Activated CD8-positive, alpha-beta memory T cell treated with anti-CD3 and anti-CD28 coated beads, Interleukin-2, amount 50 U/mL, for 24 hours (primary cell): Measurements from ENCODE around the gene ZNF827.
A peak's percentile ranks its signal among the peaks of the same experiment; 100 is the strongest.

Experiments
- DNase-seq: peaks from one replicate; pipeline ENCODE4 v3.0.0-alpha.2; 2020; ENCODE audit errors: extremely low read depth

ZNF827 gene

DNA sequence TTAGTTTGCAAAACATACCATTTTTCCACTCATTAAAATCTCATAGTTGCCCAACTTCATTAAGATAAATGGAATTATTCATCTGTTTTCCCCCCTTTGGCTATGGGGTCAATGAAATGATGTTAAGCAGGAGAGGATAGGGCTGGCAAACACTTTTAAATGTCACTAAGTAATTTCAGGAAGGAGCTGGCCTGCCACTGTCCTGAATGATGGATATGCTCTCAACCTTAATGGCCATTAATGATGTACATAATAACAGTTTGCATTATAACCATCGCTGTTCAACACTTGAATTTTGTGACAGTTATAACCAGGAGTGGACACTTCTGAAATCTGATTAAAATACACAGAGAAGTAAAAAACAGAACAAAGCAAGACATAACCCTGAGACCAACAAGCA, 181.4 kb downstream of the ZNF827 start:
- no peak for DNase-seq

DNA sequence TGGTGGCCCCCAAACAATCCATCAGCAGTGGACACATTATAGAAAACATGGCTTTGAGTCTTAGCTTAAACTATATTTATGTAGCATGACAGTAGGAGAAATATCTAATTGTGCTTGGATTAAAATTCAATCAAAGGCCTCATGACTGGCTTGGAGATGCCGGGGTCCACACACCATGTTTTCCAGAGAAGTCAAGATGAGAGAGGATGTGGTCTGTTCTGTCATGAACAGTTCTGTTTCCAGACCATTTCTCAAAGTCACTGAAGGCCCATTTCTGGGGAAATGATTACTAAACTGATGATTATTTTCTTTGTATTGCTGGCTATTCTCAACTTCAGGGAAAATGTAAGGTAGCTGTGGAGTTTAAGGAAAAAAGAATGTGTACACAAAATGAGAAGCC, 182.4 kb downstream of the ZNF827 start:
- DNase-seq, result no peak

DNA sequence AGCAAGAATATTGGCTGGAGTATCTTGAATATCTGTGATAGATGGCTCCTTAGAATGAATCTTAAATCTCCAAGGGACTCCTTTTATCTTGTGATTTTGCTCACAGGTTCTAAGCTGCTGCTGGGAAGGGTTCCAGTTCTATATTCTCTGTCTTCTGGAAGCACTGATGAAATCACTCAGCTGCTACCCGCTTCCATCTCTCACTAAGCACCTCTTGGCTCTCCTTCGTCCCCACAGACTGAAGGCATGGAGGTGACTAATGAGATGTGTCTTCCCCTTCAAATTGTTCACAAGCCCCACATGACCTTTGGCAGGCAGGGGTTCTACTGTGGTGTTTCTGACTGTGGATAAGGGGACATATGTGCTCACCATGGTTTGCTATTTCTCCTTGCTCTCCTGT, 182.8 kb downstream of the ZNF827 start:
- no peak for DNase-seq

DNA sequence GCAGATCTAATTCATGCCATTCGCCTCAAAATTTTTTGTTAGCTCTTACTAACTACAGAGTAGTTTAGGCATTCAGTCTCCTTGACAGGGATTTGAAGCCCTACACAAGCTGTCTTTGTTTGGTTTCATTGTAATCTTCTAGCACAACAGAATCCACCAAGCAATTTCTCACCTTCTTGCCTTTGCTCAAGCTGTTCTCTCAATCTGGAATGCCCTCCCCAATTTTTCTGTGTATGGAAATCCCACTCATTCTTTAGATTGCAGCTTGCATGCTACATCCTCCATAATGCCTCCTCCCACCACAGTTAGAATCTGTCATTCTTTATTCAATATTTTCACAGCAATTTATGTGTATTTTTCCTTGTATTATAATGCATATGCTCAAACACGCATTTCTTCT, 195.0 kb downstream of the ZNF827 start:
- no peak for DNase-seq

DNA sequence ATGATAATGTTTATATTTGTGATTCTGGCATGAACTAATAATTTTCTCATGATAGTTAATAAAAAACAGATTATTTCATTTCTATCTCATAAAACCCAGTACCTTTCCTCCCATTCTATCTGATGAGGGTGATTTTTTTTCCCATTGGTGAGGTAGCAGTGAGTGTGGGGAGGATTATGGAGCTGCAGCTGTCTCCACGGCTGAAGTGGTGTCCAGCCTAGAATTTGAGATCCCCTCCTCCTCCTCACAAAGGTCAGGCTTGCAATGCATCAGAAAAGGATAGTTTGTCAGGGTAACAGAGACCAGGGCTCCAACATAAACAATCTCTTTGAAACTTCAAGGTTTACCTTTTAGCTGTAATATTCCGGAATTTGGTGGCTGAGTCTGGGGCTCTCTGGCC, 197.8 kb downstream of the ZNF827 start:
- DNase-seq, result no peak

DNA sequence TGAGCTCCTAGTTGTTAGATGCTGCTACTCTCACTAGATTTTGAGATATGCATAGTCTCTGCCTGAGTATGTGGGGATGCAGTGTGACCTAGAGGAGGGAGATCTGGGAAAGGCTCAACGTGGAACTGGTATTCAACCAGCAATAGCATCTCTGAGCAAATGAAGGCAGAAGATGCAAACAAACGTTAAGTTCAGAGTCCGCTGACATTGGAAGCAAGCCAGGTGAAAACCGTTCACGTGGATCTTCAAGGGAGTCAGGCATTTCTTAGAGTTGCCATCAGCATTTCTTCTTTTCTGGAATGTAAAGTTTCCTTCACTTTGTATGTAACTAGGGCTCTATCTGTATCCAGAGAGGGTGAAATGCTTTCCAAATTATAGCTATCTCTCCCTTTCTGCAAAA, 198.8 kb downstream of the ZNF827 start:
- DNase-seq, result no peak

DNA sequence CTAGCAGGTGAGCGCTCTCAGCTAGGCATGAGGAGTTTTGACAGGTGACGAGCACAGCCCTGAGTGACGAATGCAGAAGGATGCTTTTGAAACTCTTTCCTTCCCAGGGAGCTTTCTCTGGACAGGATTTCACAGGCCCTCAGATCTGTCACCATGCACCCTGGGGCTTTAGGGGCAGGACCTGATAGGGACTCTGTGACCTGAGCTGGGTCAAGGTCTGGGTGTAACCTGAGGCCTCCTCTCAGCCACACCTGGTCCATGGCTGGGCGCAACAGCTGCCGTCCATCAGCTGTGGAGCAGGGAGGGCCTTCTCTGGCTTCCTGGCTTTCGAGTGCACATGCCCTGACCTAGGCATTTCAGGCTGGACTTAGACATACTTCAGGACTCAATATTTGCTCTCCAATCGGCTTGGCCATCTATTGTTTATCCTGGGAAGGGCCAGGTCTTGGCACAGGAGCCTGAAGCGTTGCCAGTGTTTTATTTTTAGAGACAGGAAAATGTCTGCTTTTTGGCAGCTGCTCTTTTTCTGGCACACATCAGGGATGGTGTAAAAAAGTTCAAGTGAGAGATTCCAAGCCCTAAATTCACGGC, 202.3 kb downstream of the ZNF827 start:
- no peak for DNase-seq

DNA sequence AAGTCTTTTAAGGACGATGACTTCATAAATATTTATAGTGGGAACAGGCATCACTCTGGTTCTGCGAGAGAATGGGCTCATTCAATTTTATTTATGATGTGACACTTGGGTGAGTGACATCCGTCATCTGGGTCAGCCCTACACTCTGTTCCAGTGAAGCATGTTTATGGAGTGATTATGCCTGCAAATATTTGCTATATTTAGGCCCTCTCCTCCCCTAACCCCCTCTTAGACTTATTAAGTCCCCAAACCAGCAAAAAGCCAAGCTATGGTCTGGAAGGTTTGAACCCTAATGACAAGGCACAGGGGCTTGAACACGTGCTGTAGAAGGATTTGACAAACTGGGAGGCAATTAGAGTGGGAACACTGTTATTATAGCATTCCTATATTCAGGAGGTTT, 202.8 kb downstream of the ZNF827 start:
- DNase-seq, result no peak

DNA sequence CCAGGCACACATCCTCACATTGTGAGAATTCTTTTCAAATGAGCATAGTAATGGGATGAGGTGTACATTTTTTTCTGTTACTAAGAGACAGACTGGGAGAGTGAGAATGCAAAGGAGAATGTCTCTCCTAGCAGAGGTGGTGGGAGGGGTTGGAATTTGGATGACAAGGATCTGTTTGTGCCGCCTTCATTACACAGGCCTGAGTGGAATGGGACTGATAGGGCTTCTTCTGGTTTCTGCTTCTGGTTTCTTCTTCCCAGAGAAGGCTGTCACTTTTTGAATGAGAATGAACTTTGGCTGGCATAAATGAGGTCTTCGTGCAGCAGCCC, 203.3 kb downstream of the ZNF827 start:
- DNase-seq, result no peak

DNA sequence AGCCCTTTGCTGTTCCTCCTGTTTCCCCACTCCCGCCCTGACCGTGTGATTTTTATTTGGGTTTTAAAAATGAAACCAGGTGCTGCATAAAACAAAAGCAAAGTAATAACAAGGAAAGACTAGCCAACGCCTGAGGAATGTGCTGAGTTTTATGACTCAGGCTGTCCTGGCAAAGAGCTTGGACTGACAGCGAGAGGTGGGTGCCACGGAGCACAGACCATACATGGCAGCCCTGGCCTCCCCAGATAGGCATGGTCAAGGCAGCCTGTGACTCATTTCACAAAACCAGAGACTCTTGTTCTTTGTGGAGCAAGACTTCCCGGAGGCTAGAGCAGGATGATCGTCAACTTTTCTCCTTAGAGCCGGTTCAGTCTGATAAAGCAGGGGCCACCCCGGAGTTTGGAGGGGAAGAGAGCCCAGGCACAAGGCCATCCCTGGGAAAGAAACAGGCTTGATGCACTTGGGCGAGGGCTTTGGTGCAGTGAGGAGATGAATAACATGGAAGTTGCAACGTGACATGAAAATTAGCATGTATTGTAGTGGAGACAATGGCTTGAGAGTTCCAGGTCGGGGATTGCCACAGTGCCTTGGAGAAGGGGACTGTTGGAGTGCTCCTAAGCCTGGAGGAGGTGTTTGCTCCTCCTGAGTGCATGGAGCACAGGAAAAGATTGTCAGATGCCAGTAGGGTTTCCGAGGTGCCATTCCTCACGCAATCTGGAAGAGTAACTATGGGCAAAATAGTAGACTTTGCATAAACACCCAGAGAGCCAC, 203.9 kb downstream of the ZNF827 start:
- no peak for DNase-seq

DNA sequence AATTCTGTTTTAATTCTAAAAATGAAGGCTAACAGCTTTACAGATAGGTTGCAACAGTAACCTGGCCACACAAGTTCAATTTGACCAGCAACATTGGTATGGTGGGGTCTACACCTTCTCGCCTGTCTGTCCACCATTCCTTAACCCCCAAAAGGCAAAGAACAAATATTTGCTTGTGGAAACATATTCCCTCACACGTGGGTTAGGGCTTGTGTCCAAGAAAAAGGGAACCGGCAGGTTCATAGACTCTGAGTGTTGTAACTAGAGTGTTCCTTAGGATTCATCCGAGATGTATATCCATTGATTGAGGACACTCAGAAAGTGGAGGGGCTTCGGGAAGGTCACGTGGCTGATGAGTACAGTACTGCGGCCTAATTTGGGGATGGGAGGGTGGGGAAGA, 204.6 kb downstream of the ZNF827 start:
- DNase-seq, result no peak

DNA sequence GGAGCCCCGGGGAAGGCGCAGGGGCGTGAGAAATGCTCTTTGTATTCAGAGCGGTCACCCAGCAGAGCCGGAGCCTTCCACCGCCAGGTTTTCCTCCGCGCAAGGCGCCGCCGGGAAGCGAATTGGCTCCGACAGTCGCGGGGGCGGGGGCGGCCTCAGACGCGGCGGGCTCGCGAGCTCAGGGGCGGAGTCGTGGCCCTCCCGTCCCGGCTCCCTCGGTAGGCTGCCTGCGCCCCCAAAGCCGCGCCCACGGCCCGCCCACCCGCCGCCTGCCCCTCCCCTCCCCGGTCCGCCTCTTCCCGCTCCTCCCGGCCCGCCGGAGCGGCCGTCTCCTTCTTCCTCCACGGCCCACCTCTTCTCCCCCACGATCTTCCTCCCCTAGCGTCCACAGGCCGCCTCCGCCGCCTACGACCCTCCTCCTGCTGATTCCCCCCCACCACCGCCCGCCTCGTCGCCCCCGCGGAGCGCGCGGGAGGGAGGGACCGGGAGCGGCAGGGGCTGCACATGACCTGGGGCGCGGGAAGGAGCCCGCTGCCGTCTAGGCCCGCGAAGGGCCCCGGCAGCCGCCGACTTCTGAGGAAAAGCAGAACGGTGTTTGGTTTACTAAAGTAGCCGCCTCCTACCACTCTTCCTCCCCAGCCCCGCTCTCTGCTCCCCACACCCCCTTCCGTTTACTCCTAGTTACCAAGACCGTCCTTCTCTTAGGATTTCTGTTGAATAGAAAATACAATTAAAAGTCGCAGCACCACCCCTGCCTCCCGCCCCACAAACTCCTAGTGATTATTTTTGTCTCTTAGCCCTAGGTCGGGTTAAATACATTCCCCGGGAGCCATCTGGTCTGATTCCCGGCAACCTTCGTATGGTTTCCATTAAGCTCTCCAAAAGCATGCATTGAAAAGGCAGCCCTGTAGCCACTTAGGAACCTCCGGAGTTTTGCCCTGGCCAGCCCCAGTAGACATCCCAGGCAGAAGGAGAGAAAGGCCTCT, 205.4 kb downstream of the ZNF827 start:
- peak; percentile 49 for DNase-seq

DNA sequence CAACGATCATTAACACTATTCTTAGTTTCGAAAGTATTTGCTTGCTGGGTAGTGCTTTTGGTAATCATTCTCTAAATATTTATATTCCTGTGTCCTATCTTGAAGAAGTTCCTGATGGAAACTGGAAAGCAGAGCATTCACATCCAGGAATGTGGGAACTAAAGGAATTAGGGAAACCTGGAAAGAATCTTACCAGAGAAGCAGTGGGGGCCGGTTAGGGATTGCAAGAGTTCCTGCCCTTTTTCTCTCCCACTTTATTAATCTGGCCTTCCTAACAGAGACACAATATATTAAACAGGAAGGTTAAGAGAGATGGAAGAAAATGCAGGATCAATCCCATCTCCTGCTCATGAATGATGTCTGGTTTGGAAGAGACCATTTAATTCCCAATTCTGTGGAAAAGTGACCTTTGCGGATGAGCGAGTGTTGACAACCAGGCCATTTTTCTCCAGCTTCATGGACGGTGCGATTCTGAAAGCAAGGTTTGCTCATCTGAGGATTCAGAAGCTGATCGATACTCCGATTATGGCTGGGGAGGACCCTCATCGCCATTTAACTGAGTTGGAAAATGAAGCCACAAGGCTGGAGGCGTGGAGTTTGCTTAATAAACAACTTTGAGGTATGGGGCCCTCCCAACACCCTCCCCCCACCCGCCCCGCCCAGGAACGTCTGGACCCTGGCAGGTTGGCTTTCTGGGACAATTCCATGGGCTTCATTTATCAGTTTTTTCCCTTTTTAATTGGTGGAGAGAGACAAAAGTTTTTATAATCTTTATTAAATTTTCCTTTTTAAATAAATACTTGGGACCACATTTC, 206.4 kb downstream of the ZNF827 start:
- DNase-seq, result no peak

DNA sequence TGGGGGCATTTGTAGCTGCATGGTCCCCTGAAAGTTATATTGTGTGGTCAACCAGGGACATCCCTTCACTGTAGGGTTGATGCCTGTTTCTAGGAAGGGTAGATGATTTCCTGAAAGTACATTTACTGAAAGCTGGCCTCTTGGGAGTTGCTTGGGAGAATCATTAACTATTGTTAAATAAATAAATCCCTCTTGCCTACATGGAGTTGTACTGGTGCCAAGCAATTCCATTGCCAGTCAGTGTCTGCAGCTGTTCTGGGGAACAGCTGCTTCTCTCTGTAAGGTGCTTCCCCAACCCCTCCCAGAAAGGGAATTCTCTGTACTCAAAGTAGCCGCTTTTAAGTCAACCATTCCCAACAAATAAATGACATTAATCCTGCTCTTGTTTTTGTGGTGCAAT, 207.6 kb downstream of the ZNF827 start:
- no peak for DNase-seq

DNA sequence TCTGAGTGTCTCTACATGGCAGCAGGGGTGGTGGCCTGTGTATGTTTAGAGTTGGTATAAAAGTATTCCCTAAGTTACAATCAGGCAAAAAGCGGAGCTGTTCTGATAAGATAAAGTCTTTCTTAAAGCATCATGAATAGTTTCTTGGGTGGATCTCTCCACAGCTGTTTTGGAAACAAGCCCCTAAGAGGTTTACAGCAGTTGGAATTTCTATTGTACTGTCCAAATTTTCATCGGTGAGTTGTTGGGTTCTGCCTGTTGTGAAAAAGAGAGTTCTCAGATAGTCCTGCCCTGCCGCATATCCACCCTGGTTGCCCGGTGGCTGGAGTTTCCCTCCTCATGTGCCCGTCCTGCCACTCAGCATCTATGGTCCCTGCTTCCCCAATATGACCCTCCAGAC, 208.6 kb downstream of the ZNF827 start:
- DNase-seq, result no peak

DNA sequence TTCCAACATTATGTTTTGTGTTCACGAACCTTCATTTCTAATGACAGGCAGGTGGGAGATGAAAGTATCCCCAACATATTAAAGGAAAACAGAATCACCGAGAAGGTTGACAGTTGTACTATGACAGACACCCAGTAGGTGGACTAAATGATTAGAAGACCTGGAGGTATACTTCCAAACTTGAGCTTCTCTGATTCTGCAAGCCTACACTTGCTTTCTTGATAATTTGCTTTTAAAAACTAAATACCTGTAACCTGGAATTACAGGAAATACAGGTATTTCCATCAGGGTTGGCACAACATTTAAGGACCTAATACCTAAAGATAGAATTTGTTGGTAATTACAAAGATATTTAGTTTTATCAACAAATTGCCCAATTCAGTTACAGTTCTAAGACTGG, 215.3 kb downstream of the ZNF827 start:
- DNase-seq, result no peak

DNA sequence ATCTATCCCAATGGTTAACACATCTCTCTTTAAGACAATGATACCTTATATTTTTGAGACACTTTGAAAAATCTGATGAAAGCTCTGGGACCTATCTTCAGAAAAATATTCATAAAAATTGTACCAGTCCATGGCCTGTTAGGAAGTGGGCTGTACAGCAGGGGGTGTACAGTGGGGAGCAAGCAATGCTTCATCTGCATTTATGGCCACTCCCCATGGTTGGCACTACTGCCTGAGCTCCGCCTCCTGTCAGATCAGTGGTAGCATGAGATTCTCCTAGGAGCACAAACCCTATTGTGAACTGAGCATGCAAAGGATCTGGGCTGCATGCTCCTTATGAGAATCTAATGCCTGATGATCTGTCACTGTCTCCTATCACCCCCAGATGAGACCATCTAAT, 216.1 kb downstream of the ZNF827 start:
- DNase-seq, result no peak

DNA sequence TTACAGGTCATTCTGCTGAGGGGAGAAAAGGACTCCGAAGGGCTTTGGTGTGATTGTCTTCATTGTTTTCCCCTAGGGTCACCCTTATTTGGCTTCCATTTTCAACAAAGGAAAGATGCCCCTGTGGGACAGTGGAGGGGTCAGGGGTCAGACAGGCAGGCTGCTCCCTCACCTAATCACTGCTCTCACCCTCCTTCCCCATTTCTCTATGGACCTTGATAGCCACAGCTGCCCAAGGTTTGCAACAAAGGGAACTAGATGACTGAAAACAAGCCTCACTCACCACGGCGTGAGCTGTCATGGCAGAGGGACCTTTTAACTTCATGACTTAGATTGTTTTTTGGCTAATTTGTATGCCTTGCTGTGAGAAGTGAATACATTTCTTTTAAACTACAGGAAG, 218.0 kb downstream of the ZNF827 start:
- no peak for DNase-seq

DNA sequence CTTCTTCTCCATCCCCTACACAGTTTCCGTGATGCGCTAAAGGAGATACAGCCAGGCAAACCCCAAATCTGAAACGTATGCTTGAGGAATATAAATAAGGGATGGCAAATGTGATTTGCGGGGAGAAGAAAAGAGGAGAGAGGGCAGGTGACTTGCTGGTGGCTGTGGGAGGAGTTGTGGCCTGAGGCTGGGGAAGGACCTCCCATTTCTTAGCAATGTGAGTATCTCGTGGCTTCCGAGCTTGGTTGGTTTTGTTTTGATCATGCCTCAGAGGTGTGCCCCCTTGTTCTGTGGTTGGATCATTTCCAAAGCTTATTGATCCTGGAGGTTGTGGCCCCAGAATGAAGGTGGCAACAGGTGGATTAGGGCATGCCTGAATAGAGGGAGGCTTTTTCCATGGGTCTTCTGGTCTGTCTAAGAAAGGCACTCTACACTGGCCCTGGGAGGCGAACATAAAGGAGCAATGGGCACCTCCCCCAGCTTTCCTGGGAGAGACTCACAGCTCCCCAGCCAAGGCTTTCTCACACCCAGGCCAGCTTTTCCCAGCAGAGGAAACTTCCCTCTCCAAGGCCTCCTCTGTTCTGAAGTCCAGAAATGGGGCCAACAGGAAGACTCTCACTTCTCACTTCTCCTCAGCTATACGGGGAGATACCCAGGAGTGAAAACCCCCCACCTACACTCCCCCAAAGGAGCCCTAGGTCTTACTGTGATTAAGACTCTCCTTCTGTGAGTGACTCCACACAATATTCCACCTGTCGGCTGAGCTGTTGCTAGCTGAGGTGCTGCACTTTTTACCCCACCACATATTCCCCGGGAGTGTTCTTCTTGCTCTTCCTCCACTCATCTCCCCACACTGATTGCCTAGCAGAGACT, 218.6 kb downstream of the ZNF827 start:
- DNase-seq, result no peak

DNA sequence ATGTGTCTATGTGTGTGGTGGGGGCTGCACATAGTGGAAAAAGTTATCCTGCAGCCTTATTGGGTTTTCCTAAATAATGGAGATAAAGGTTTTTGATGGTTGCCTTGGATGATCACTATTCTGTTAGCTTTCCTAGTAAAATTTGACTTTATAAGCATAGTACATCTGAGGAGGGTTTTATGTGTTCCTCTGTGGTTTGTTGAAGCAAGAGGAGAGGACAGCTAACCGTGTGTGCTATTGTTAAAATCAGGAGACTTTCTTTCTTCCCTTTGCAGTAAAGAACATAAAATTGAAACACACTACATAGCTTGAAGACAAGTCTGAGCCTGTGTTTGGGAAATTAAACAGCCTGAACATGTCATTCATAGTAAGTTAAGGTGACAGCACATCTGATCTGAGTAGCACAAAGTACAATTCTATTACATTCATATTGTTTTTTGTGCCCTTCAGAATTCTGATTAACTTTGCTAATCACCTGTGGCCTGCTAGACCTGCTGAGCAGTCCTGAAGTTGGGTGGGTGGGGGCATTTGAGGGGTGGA, 221.9 kb downstream of the ZNF827 start:
- DNase-seq, result no peak

DNA sequence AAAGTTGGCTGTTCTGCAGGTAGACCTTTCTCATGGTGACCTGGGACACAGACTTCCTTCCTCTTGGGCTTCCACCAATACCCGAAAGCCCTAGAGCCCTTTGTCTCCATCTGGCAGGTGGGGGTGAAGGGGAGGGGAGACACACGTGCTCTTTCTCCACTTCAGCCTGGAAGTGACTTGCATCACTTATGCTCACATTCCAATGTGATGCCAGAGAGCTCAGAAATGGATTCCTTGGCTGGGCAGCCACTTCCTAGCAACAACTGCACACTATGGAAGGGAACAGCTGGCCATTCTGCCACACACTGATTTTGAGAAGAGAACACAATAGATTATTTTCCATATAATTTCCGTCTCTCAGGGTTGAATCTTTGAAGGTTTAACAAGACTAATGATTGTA, 222.4 kb downstream of the ZNF827 start:
- DNase-seq, result no peak
